H1 (cell line): ENCODE results near the gene KDM6A. TPM values are rescaled to one million over a fixed set of nuclear protein-coding genes. Genes with fewer than 3 reads are reported as not detected.

Source experiments
- CTCF ChIA-PET: fragments of 300-600 bp; sonication (Branson Sonifier 250); formaldehyde crosslinking; loops from one replicate; lab custom pipeline; 2021; ENCODE audit not compliant: partially characterized antibody; lab: Charles Lee
- POLR2A ChIA-PET: fragments of 300-600 bp; sonication (Branson Sonifier 250); formaldehyde crosslinking; loops from one replicate; lab custom pipeline; 2021; ENCODE audit warnings: inconsistent platforms; ENCODE audit not compliant: partially characterized antibody; lab: Charles Lee
- DNase-seq, 2 experiments: peaks; one replicate each; pipeline versions ENCODE4 v3.0.0 to v3.0.0-alpha.2; 2010 to 2022; ENCODE audit warnings: low spot score in 2 of 2, low read depth in 1 of 2, mixed read lengths in 1 of 2
- FAIRE-seq: peaks from 2 replicates; lab custom pipeline; 2011; peaks lifted over from hg19 to GRCh38; lab: Jason Lieb, UNC
- H2AFZ ChIP-seq: 2 replicates; pipeline ENCODE4 v1.8.1; 2012; ENCODE audit warnings: low read length, inconsistent platforms
- H2AK5ac ChIP-seq: 2 replicates; pipeline ENCODE4 v1.6.1; 2013; ENCODE audit warnings: low read depth, low read length
- H2BK120ac ChIP-seq: replicated peaks from 2 replicates; pipeline ENCODE3; 2013; ENCODE audit warnings: low read depth, low read length, inconsistent platforms
- H2BK12ac ChIP-seq: 2 replicates; pipeline ENCODE4 v1.6.1; 2013; ENCODE audit warnings: low read depth, low read length
- H2BK15ac ChIP-seq: 2 replicates; pipeline ENCODE4 v1.6.1; 2013; ENCODE audit warnings: low read length
- H2BK20ac ChIP-seq: 2 replicates; pipeline ENCODE4 v1.6.1; 2013; ENCODE audit warnings: low read length
- H2BK5ac ChIP-seq: 2 replicates; pipeline ENCODE4 v1.6.1; 2013; ENCODE audit warnings: low read depth, low read length
- H3K14ac ChIP-seq: 2 replicates; pipeline ENCODE4 v1.6.1; 2013; ENCODE audit warnings: inconsistent platforms; ENCODE audit not compliant: insufficient read length
- H3K18ac ChIP-seq: 2 replicates; pipeline ENCODE4 v1.6.1; 2013; ENCODE audit warnings: low read length; ENCODE audit errors: extremely low read depth
- H3K23ac ChIP-seq: 2 replicates; pipeline ENCODE4 v1.6.1; 2013; ENCODE audit warnings: inconsistent platforms; ENCODE audit not compliant: insufficient read length
- H3K23me2 ChIP-seq: 2 replicates; pipeline ENCODE4 v1.6.1; 2013; ENCODE audit warnings: low read depth, low read length
- H3K27ac ChIP-seq: 2 replicates; pipeline ENCODE4 v1.6.1; 2011; ENCODE audit warnings: low read depth, low read length, inconsistent platforms
- H3K27me3 ChIP-seq, 4 experiments: replicated peaks in 1 of 4; 1 replicate in 1 of 4; 2 replicates in 3 of 4; pipeline versions ENCODE4 v1.6.1 to v1.8.1; 2011 to 2013; ENCODE audit warnings: low read length in 3 of 4, mild to moderate bottlenecking in 3 of 4, inconsistent platforms in 2 of 4, mixed read lengths in 2 of 4, moderate library complexity in 1 of 4; ENCODE audit not compliant: control insufficient read depth in 3 of 4, insufficient read depth in 3 of 4; ENCODE audit errors: extremely low read depth in 1 of 4
- H3K36me3 ChIP-seq, 4 experiments: 2 replicates each; pipeline versions ENCODE4 v1.6.1 to v1.8.1; 2011 to 2013; ENCODE audit warnings: mild to moderate bottlenecking in 4 of 4, low read length in 3 of 4, moderate library complexity in 2 of 4, control low read depth in 1 of 4, inconsistent platforms in 1 of 4; ENCODE audit not compliant: insufficient read depth in 4 of 4, control insufficient read depth in 2 of 4
- H3K4ac ChIP-seq: replicated peaks from 2 replicates; pipeline ENCODE3; 2013; ENCODE audit warnings: low read length, low read depth, mixed read lengths, inconsistent platforms; ENCODE audit not compliant: insufficient read length
- H3K4me1 ChIP-seq, 4 experiments: replicated peaks in 1 of 4; 1 replicate in 1 of 4; 2 replicates in 3 of 4; pipeline versions ENCODE4 v1.6.1 to v1.8.1; 2011 to 2013; ENCODE audit warnings: low read length in 3 of 4, inconsistent platforms in 2 of 4, mixed read lengths in 1 of 4; ENCODE audit not compliant: insufficient read depth in 4 of 4, control insufficient read depth in 3 of 4
- H3K4me2 ChIP-seq, 2 experiments: 2 replicates each; pipeline versions ENCODE4 v1.6.1 to v1.8.1; 2011 to 2013; ENCODE audit warnings: low read depth in 2 of 2, low read length in 2 of 2, control low read depth in 1 of 2, inconsistent platforms in 1 of 2, mild to moderate bottlenecking in 1 of 2; ENCODE audit not compliant: insufficient read depth in 1 of 2
- H3K4me3 ChIP-seq, 4 experiments: fragments of 200-600, 300-600 bp in 1 of 4; sonication (generic), shearing (Covaris generic), sonication (Bioruptor Twin) in 1 of 4; 2 replicates each; pipeline versions ENCODE4 v1.5.1 to v1.8.1; 2011 to 2016; ENCODE audit warnings: low read length in 4 of 4, low read depth in 3 of 4, control low read depth in 2 of 4, inconsistent platforms in 2 of 4, mild to moderate bottlenecking in 2 of 4, mixed read lengths in 1 of 4, moderate library complexity in 1 of 4; ENCODE audit not compliant: insufficient read depth in 2 of 4; ENCODE audit errors: extremely low read depth in 1 of 4
- H3K56ac ChIP-seq: replicated peaks from 2 replicates; pipeline ENCODE3; 2013; ENCODE audit warnings: low read depth, mild to moderate bottlenecking, mixed read lengths, low read length, inconsistent platforms; ENCODE audit not compliant: insufficient read length
- H3K79me1 ChIP-seq: 2 replicates; pipeline ENCODE4 v1.6.1; 2013; ENCODE audit warnings: low read depth, low read length, control low read depth
- H3K79me2 ChIP-seq, 2 experiments: 2 replicates each; pipeline versions ENCODE4 v1.6.1 to v1.8.1; 2012 to 2013; ENCODE audit warnings: low read length in 2 of 2, mild to moderate bottlenecking in 2 of 2, inconsistent platforms in 1 of 2; ENCODE audit not compliant: insufficient read depth in 2 of 2, control insufficient read depth in 1 of 2
- H3K9ac ChIP-seq, 4 experiments: replicated peaks in 1 of 4; 1 replicate in 1 of 4; 2 replicates in 3 of 4; pipeline versions ENCODE4 v1.6.1 to v1.8.1; 2011 to 2013; ENCODE audit warnings: low read depth in 3 of 4, low read length in 3 of 4, control low read depth in 2 of 4, mild to moderate bottlenecking in 2 of 4, moderate library complexity in 2 of 4, inconsistent platforms in 1 of 4; ENCODE audit errors: extremely low read depth in 1 of 4
- H3K9me3 ChIP-seq, 2 experiments: 2 replicates each; pipeline versions ENCODE4 v1.6.1 to v1.8.1; 2012 to 2013; ENCODE audit warnings: mild to moderate bottlenecking in 2 of 2, moderate library complexity in 2 of 2, control low read depth in 1 of 2, inconsistent platforms in 1 of 2, low read depth in 1 of 2, low read length in 1 of 2, mixed read lengths in 1 of 2; ENCODE audit not compliant: insufficient read depth in 2 of 2
- H4K20me1 ChIP-seq, 2 experiments: replicated peaks in 1 of 2; 2 replicates each; pipeline versions ENCODE3 to v1.8.1; 2011 to 2013; ENCODE audit warnings: inconsistent platforms in 2 of 2, low read length in 2 of 2, mild to moderate bottlenecking in 1 of 2; ENCODE audit not compliant: insufficient read depth in 2 of 2, control insufficient read depth in 1 of 2
- H4K5ac ChIP-seq: 2 replicates; pipeline ENCODE4 v1.6.1; 2013; ENCODE audit warnings: low read length, low read depth, mixed read lengths, inconsistent platforms; ENCODE audit not compliant: insufficient read length
- H4K8ac ChIP-seq: 2 replicates; pipeline ENCODE4 v1.8.0; 2013; ENCODE audit warnings: mild to moderate bottlenecking, moderate library complexity, low read length, inconsistent platforms; ENCODE audit not compliant: insufficient read depth; ENCODE audit errors: extremely low read depth
- H4K91ac ChIP-seq: replicated peaks from 2 replicates; pipeline ENCODE3; 2013; ENCODE audit warnings: low read length, mixed read lengths, inconsistent platforms; ENCODE audit not compliant: insufficient read length
- ATF3 ChIP-seq: IDR thresholded peaks from 2 replicates; pipeline ENCODE4 v1.6.1; 2011; ENCODE audit warnings: low read depth, mild to moderate bottlenecking, low read length; ENCODE audit not compliant: insufficient read depth
- BRCA1 ChIP-seq: IDR thresholded peaks from 2 replicates; pipeline ENCODE4 v1.6.1; 2012; ENCODE audit warnings: low read depth, low read length, improper control_type of control experiment
- CEBPB ChIP-seq: IDR thresholded peaks from 2 replicates; pipeline ENCODE4 v1.6.1; 2012; ENCODE audit warnings: low read depth, low read length
- E2F6 ChIP-seq: IDR thresholded peaks from 2 replicates; pipeline ENCODE4 v1.6.1; 2012; ENCODE audit warnings: inconsistent platforms
- EZH2 ChIP-seq: fragments of 200-600 bp; sonication (generic); IDR thresholded peaks from 2 replicates; pipeline ENCODE4 v1.7.1; 2012; ENCODE audit warnings: low read depth, mild to moderate bottlenecking, moderate library complexity, low read length, inconsistent platforms; ENCODE audit not compliant: severe bottlenecking
- KDM1A ChIP-seq: fragments of 200-600, 300-600 bp; sonication (generic); IDR thresholded peaks from 2 replicates; pipeline ENCODE4 v1.7.1; 2016; ENCODE audit warnings: mild to moderate bottlenecking, low read length, borderline replicate concordance
- POLR2AphosphoS5 ChIP-seq: IDR thresholded peaks from 2 replicates; pipeline ENCODE4 v1.6.1; 2011; ENCODE audit warnings: low read depth, low read length
- SIN3A ChIP-seq, 2 experiments: IDR thresholded peaks in 1 of 2; conservative IDR thresholded peaks in 1 of 2; 2 replicates each; pipeline ENCODE4 v1.6.1; 2011 to 2012; ENCODE audit warnings: low read length in 2 of 2, improper control_type of control experiment in 1 of 2, low read depth in 1 of 2, mild to moderate bottlenecking in 1 of 2
- SP2 ChIP-seq: IDR thresholded peaks from 2 replicates; pipeline ENCODE4 v1.6.1; 2012; ENCODE audit warnings: mild to moderate bottlenecking, low read length, inconsistent platforms
- TAF1 ChIP-seq: IDR thresholded peaks from 2 replicates; pipeline ENCODE4 v1.6.1; 2011; ENCODE audit warnings: mild to moderate bottlenecking, low read depth, low read length
- ZNF274 ChIP-seq: IDR thresholded peaks from 2 replicates; pipeline ENCODE4 v1.7.0; 2012; ENCODE audit warnings: low read length, borderline replicate concordance; ENCODE audit errors: extremely low read depth
- WGBS, 2 experiments: shearing (Covaris generic) in 1 of 2; methylation state at CpG; one replicate each; pipeline versions ENCODE4 v1.1.6 to v1.1.7; 2013 to 2015; ENCODE audit warnings: low lambda C conversion rate in 2 of 2, mixed read lengths in 2 of 2, inconsistent platforms in 1 of 2, low coverage in 1 of 2, missing lambda C conversion rate in 1 of 2; ENCODE audit not compliant: insufficient replicate concordance in 2 of 2, insufficient coverage in 1 of 2, insufficient read length in 1 of 2; ENCODE audit errors: extremely low coverage in 1 of 2, missing lambda C conversion rate in 1 of 2; 5-methylcytosine and 5-hydroxymethylcytosine counted together
- polyA plus RNA-seq, 7 experiments: library from polyadenylated mRNA; depleted of rRNA in 3 of 7; stranded (reverse) in 5 of 7; unstranded in 2 of 7; fragments of >200 nt in 5 of 7; fragments of 200-250 nt in 2 of 7; gene quantifications; 1 replicate in 5 of 7; 2 replicates in 1 of 7; 4 replicates in 1 of 7; pipeline versions ENCODE4 v1.2.1 to v1.2.3, GENCODE V29; 2011 to 2013; ENCODE audit warnings: missing spikeins in 2 of 7, mixed read lengths in 2 of 7
- total RNA-seq: library from RNA; stranded (reverse); fragmentation: NEBNext Ultra II Directional; extraction: Animal tissue kit (Norgen Biotek cat#: 25700); gene quantifications from 2 replicates; pipeline ENCODE4 v1.2.1, GENCODE V29; 2021

Gene KDM6A
- total and polyA plus RNA-seq, 2 of the 8 experiments (the other 6 are each of a cell fraction or from before 2014, with no cell fraction given): 43.5 to 58.4 TPM

GRCh38 chrX:44884944-44885343 lies 12.0 kb downstream of the KDM6A start:
- Histone ChIP-seq H3K4ac (no peak overlapping the region), H3K4me1 (no peaks in the 10 kb centered on the region), H4K8ac (no peak overlapping the region), H4K5ac (no peak overlapping the region), H3K79me1 (no peaks in the 10 kb centered on the region), H3K4me3 (no peak overlapping the region), H3K9me3 (no peaks in the 10 kb centered on the region), H3K9ac (no peak overlapping the region), H3K36me3 (no peaks in the 10 kb centered on the region), H3K4me2 (no peak overlapping the region), H3K79me2 (peaks cover 14 to 96% of the 10 kb centered on the region in 2 experiments; a peak in 3 of 4 replicates), H3K27ac (no peak overlapping the region), H2AK5ac (no peak overlapping the region), H4K91ac (no peak overlapping the region), H3K56ac (no peak overlapping the region), H2BK20ac (no peak overlapping the region), H3K18ac (no peak overlapping the region), H3K23me2 (no peaks in the 10 kb centered on the region), H3K27me3 (no peaks in the 10 kb centered on the region), H2BK15ac (no peak overlapping the region), H3K14ac (no peak overlapping the region), H3K23ac (no peak overlapping the region), H2BK5ac (no peak overlapping the region), H2BK12ac (no peak overlapping the region), H2BK120ac (no peak overlapping the region), H2AFZ (no peak overlapping the region), H4K20me1 (peaks cover 0 to 1% of the 10 kb centered on the region in 2 experiments)
- TF ChIP-seq CEBPB (no peak), ATF3 (no peak), POLR2AphosphoS5 (no peak), E2F6 (no peak), SP2 (no peak), KDM1A (no peak), EZH2 (no peak), BRCA1 (no peak), TAF1 (no peak), ZNF274 (no peak), SIN3A (conservative IDR thresholded peaks at IDR 0.05 in 1 of 2, IDR thresholded peaks at IDR 0.05 in 1 of 2; ENCODE audit: low read depth in 1 of 2, low read length in 2 of 2) (no peak)
- DNase-seq (no peak), FAIRE-seq (no peak)
- whole genome bisulfite sequencing, 2 experiments: 89% methylated on average over 2 of the region's 4 CpGs; no CpG with 5 or more reads in 1 of the 2 experiments
- CTCF ChIA-PET: no interaction called here
- POLR2A ChIA-PET: no interaction called here
